Tibial artery (tissue), 4 donors: ENCODE results near the gene FAM186B.
A peak's percentile ranks its signal among the peaks of the same experiment; 100 is the strongest.

ENCODE experiments used
- DNase-seq, 2 donors: peaks; one replicate each; pipeline ENCODE4 v3.0.0-alpha.2; 2019
- H3K27ac ChIP-seq, 2 donors: fragments of 200-600 bp; sonication (generic) in 1 of 2; 1 replicate in 1 of 2; 2 replicates in 1 of 2; pipeline ENCODE4 v1.5.1; 2018 to 2019; ENCODE audit warnings: mild to moderate bottlenecking in 1 of 2
- H3K27me3 ChIP-seq, 2 donors: fragments of 200-600 bp; sonication (generic) in 1 of 2; one replicate each; pipeline versions ENCODE4 v1.5.1 to v1.6.0; 2016 to 2019
- H3K36me3 ChIP-seq, 3 donors: fragments of 200-600 bp; sonication (generic) in 2 of 3; one replicate each; pipeline ENCODE4 v1.5.1; 2016 to 2019; ENCODE audit warnings: mild to moderate bottlenecking in 2 of 3
- H3K4me1 ChIP-seq, 4 donors: fragments of 200-600 bp; sonication (generic) in 2 of 4; 1 replicate in 3 of 4; 2 replicates in 1 of 4; pipeline ENCODE4 v1.5.1; 2016 to 2019
- H3K4me3 ChIP-seq, 2 donors: fragments of 200-600 bp; sonication (generic) in 1 of 2; 1 replicate in 1 of 2; 2 replicates in 1 of 2; pipeline ENCODE4 v1.5.1; 2018 to 2019; ENCODE audit warnings: mild to moderate bottlenecking in 2 of 2
- H3K9me3 ChIP-seq, 3 donors: fragments of 200-600 bp; sonication (generic) in 1 of 3; one replicate each; pipeline ENCODE4 v1.5.1; 2016 to 2019
- CTCF ChIP-seq, 2 experiments: fragments of 200-600 bp in 1 of 2; fragments of 450-650 bp in 1 of 2; IDR thresholded peaks; one replicate each; pipeline ENCODE4 v1.5.1; 2017 to 2019; ENCODE audit warnings: antibody characterized with exemption in 2 of 2, mild to moderate bottlenecking in 1 of 2, moderate library complexity in 1 of 2
- intact Hi-C: fragments of 100-400 bp; cut with DNase I; formaldehyde crosslinking; loops from one replicate; pipeline ENCODE4 v1.15.0; 2023; ENCODE audit warnings: low total_unique reads

The FAM186B gene

GRCh38 chr12:49636979-49637755, 31.7 kb upstream of the FAM186B start:
- Histone ChIP-seq H3K36me3 (peaks cover 9 to 90% (median 28%) of the 10 kb centered on the region in 3 donors), H3K27me3 (no peaks in the 10 kb centered on the region), H3K9me3 (no peaks in the 10 kb centered on the region), H3K27ac (peak overlapping the region in 1 of 2 donors; percentile 25), H3K4me3 (no peak overlapping the region), H3K4me1 (peaks cover 0 to 13% (median 7%) of the 10 kb centered on the region in 4 donors)
- intact Hi-C loops = no loop called here
- peak; percentile 55 to 67 for TF ChIP-seq CTCF (IDR thresholded peaks at IDR 0.05)
- peak in 1 of 2 donors; percentile 51 for DNase-seq

- no peak for TF ChIP-seq CTCF (IDR thresholded peaks at IDR 0.05)
- peaks cover 9 to 90% (median 31%) of the 10 kb centered on the region in 3 donors for H3K36me3 ChIP-seq
Measured at GRCh38 chr12:49636574-49636973, 31.1 kb upstream of the FAM186B start.

GRCh38 chr12:49635656-49636055, 30.2 kb upstream of the FAM186B start:
- Histone ChIP-seq H3K27ac (no peak overlapping the region), H3K4me3 (no peak overlapping the region), H3K9me3 (no peaks in the 10 kb centered on the region), H3K4me1 (peaks cover 0 to 13% (median 7%) of the 10 kb centered on the region in 4 donors), H3K27me3 (no peaks in the 10 kb centered on the region), H3K36me3 (peaks cover 9 to 90% (median 32%) of the 10 kb centered on the region in 3 donors)
- intact Hi-C loops = no loop called here
- TF ChIP-seq CTCF (IDR thresholded peaks at IDR 0.05) = no peak
- no peak for DNase-seq

More at GRCh38 chr12:49636574-49636973, 31.1 kb upstream of the FAM186B start:
- no peak for DNase-seq
- Histone ChIP-seq H3K4me1 (peaks cover 0 to 13% (median 7%) of the 10 kb centered on the region in 4 donors), H3K9me3 (no peaks in the 10 kb centered on the region), H3K4me3 (no peak overlapping the region), H3K27ac (peak overlapping the region in 1 of 2 donors; percentile 25), H3K27me3 (no peaks in the 10 kb centered on the region)
- intact Hi-C loops = no loop called here

- no peak for TF ChIP-seq CTCF (IDR thresholded peaks at IDR 0.05)
- no peaks in the 10 kb centered on the region for H3K27me3 ChIP-seq
- H3K9me3 ChIP-seq = no peaks in the 10 kb centered on the region
- intact Hi-C loops = no loop called here
- no peak overlapping the region for H3K27ac ChIP-seq
- H3K4me3 ChIP-seq = no peak overlapping the region
- H3K36me3 ChIP-seq = peaks cover 8 to 91% (median 32%) of the 10 kb centered on the region in 3 donors
- H3K4me1 ChIP-seq = peaks cover 0 to 13% (median 7%) of the 10 kb centered on the region in 4 donors
- no peak for DNase-seq
Measured at GRCh38 chr12:49635036-49635435, 29.6 kb upstream of the FAM186B start.

- no peak overlapping the region for H3K4me3 ChIP-seq
- H3K27ac ChIP-seq = no peak overlapping the region
- peaks cover 0 to 13% (median 7%) of the 10 kb centered on the region in 4 donors for H3K4me1 ChIP-seq
- TF ChIP-seq CTCF (IDR thresholded peaks at IDR 0.05) = no peak
- no peaks in the 10 kb centered on the region for H3K9me3 ChIP-seq
- H3K36me3 ChIP-seq = peaks cover 4 to 79% (median 32%) of the 10 kb centered on the region in 3 donors
- H3K27me3 ChIP-seq = no peaks in the 10 kb centered on the region
- intact Hi-C loops = no loop called here
- DNase-seq = no peak
Measured at GRCh38 chr12:49633703-49634345, 28.4 kb upstream of the FAM186B start.
